Neural cell (in vitro differentiated cells): ENCODE results near the gene FBXL17.

Source experiments
- EP300 ChIP-seq: fragments of 450-650 bp; conservative IDR thresholded peaks from 2 replicates; pipeline ENCODE4 v1.6.1; 2014; ENCODE audit warnings: antibody characterized with exemption, mild to moderate bottlenecking, moderate library complexity; ENCODE audit not compliant: poor library complexity, severe bottlenecking
- MXI1 ChIP-seq: fragments of 450-650 bp; conservative IDR thresholded peaks from 2 replicates; pipeline ENCODE4 v1.6.1; 2014; ENCODE audit warnings: antibody characterized with exemption, mild to moderate bottlenecking; ENCODE audit not compliant: poor library complexity, severe bottlenecking
- POLR2AphosphoS5 ChIP-seq: IDR thresholded peaks from 2 replicates; pipeline ENCODE4 v1.6.1; 2012
- RAD21 ChIP-seq: fragments of 450-650 bp; conservative IDR thresholded peaks from 2 replicates; pipeline ENCODE4 v1.6.1; 2014; ENCODE audit warnings: antibody characterized with exemption, mild to moderate bottlenecking, moderate library complexity
- SMC3 ChIP-seq: fragments of 450-650 bp; conservative IDR thresholded peaks from 2 replicates; pipeline ENCODE4 v1.6.1; 2014; ENCODE audit warnings: antibody characterized with exemption, mild to moderate bottlenecking, moderate library complexity; ENCODE audit not compliant: poor library complexity
- TAF1 ChIP-seq: IDR thresholded peaks from 2 replicates; pipeline ENCODE4 v1.6.1; 2012; ENCODE audit warnings: low read depth
- TF ChIP-seq, protein P1 (sequence below): fragments of 450-650 bp; IDR thresholded peaks from 2 replicates; pipeline ENCODE4 v1.5.1; 2014; ENCODE audit warnings: antibody characterized with exemption, mild to moderate bottlenecking, moderate library complexity; ENCODE audit not compliant: poor library complexity, severe bottlenecking
- TF ChIP-seq, protein P2 (sequence below): IDR thresholded peaks from 2 replicates; pipeline ENCODE4 v1.6.1; 2012; ENCODE audit warnings: borderline replicate concordance

DNA sequence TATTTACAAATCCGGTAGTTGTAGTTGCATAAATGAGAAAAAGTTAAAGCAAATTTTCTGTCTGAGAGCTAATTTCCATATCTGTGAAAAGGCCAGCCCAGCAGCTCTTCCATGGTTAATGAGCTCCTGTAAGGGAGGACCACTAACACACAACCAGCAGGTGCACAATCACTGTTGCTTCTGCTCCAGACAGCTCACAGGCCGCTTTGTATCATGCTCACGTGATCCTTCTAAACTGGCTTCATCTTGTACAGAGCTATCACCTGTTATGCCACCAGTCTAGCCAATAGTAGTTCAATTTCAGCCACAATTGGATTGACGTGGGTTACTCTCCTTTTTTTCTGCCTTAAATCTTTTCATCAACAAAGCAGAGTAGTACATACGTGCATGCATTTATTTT, 38.3 kb upstream of the FBXL17 start:
- TF ChIP-seq, protein P1, sequence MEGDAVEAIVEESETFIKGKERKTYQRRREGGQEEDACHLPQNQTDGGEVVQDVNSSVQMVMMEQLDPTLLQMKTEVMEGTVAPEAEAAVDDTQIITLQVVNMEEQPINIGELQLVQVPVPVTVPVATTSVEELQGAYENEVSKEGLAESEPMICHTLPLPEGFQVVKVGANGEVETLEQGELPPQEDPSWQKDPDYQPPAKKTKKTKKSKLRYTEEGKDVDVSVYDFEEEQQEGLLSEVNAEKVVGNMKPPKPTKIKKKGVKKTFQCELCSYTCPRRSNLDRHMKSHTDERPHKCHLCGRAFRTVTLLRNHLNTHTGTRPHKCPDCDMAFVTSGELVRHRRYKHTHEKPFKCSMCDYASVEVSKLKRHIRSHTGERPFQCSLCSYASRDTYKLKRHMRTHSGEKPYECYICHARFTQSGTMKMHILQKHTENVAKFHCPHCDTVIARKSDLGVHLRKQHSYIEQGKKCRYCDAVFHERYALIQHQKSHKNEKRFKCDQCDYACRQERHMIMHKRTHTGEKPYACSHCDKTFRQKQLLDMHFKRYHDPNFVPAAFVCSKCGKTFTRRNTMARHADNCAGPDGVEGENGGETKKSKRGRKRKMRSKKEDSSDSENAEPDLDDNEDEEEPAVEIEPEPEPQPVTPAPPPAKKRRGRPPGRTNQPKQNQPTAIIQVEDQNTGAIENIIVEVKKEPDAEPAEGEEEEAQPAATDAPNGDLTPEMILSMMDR, result no peak
- TF ChIP-seq EP300 (no peak), TAF1 (no peak), RAD21 (no peak), POLR2AphosphoS5 (no peak), MXI1 (no peak), SMC3 (no peak)
- TF ChIP-seq, protein P2, sequence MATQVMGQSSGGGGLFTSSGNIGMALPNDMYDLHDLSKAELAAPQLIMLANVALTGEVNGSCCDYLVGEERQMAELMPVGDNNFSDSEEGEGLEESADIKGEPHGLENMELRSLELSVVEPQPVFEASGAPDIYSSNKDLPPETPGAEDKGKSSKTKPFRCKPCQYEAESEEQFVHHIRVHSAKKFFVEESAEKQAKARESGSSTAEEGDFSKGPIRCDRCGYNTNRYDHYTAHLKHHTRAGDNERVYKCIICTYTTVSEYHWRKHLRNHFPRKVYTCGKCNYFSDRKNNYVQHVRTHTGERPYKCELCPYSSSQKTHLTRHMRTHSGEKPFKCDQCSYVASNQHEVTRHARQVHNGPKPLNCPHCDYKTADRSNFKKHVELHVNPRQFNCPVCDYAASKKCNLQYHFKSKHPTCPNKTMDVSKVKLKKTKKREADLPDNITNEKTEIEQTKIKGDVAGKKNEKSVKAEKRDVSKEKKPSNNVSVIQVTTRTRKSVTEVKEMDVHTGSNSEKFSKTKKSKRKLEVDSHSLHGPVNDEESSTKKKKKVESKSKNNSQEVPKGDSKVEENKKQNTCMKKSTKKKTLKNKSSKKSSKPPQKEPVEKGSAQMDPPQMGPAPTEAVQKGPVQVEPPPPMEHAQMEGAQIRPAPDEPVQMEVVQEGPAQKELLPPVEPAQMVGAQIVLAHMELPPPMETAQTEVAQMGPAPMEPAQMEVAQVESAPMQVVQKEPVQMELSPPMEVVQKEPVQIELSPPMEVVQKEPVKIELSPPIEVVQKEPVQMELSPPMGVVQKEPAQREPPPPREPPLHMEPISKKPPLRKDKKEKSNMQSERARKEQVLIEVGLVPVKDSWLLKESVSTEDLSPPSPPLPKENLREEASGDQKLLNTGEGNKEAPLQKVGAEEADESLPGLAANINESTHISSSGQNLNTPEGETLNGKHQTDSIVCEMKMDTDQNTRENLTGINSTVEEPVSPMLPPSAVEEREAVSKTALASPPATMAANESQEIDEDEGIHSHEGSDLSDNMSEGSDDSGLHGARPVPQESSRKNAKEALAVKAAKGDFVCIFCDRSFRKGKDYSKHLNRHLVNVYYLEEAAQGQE, result no peak
